GM18861 (cell line): Measurements from ENCODE around the gene APBA2.

Experiments
- ATAC-seq: cut with Tn5 transposase; IDR thresholded peaks from one replicate; pipeline ENCODE4 v1.9.1; 2021; ENCODE audit not compliant: unreplicated experiment

APBA2 gene

DNA sequence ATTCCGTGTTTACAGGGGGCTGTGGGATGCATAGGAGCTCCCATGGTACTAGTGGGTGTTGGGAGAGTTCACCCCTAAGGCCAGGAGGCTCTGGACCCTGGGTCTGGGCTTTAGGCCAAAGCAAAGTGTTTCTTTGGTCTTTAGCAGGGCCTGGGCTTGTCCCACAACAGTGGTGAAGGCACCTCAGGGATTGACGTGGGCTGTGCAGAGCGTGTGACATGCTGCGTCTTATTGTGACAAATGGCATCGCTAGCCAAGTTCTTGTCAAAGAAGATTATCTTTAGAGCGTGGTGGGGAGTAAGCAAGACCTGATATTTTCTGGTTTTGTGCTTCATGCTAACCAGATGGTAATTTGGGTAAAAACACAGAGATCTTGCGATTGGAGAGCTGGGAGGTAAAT is 170.1 kb downstream of the APBA2 start:
- no peak for ATAC-seq

GRCh38 chr15:29056839-29057450 is 171.2 kb downstream of the APBA2 start:
- no peak for ATAC-seq

DNA sequence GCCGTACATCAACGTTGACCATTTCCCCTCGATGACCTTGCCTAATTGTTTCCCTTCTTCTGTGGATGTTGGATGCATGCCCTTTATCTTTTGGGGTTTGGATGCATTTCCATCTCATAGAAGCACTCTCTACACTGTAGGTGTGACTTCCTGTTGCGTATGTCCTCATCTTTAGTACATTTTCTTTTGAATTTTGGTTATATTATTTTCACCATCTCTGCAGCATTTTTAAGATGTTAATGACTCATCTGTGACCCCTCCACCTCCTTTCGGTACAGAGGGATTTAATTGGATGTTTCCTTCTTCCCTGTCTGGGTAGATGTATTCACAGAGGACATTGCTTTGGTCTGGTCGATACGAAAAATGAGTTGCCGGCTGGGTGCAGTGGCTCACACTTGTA is 172.1 kb downstream of the APBA2 start:
- ATAC-seq = no peak

DNA sequence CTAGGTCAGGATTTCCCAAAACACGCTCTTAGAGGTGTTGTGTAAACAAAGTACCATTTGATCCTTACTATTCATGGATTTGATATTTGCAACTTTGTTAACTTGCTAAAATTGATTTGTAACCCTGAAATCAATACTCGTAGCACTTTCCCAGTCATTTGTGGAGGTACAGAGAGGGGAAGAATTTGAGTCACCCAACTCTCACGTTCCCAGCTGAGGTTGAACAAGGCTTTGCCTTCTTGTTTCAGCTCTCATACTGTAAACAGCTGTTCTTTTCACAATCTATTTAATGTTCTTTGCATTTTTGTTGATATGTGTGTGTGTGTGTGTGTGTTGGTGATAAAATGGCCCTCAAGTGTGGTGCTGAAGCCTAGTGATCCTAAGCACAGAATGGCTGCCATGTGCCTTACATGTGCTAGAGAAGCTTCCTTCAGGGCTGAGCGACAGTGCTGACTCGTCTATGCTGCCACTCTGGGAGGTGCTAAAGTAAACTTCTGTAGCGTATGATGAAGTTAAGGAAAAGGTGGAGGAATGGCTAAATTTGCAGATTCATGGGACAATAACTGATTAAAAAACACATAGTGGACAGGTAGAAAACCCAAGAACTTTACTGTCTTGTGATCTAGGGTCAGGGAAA is 173.2 kb downstream of the APBA2 start:
- no peak for ATAC-seq

- no peak for ATAC-seq
Measured at GRCh38 chr15:29059871-29060640, 174.3 kb downstream of the APBA2 start.

- ATAC-seq = no peak
Measured at GRCh38 chr15:29061746-29062145, 176.0 kb downstream of the APBA2 start.

GRCh38 chr15:29062179-29062591 is 176.4 kb downstream of the APBA2 start:
- ATAC-seq = no peak

DNA sequence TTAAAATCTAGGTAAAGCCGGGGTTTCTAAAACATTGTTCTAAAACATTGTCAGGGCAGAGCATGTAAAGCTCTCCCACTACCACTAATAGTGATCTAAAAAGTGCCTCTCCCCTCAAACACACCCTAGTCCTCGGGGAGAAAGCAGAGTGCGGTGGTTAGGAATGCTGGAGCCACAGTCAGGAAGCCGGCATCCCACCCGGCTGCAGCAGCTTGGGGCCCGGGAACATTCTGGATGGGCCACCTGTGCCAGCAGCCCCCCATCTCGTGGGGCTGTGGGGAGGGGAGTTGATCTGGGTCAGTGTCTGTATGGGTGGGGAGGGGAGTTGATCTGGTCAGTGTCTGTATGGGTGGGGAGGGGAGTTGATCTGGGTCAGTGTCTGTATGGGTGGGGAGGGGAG is 176.9 kb downstream of the APBA2 start:
- ATAC-seq = no peak

- no peak for ATAC-seq
Measured at GRCh38 chr15:29063646-29064045, 177.9 kb downstream of the APBA2 start.

- no peak for ATAC-seq
Measured at GRCh38 chr15:29064290-29064689, 178.5 kb downstream of the APBA2 start.

GRCh38 chr15:29064731-29065130 is 179.0 kb downstream of the APBA2 start:
- ATAC-seq = no peak

DNA sequence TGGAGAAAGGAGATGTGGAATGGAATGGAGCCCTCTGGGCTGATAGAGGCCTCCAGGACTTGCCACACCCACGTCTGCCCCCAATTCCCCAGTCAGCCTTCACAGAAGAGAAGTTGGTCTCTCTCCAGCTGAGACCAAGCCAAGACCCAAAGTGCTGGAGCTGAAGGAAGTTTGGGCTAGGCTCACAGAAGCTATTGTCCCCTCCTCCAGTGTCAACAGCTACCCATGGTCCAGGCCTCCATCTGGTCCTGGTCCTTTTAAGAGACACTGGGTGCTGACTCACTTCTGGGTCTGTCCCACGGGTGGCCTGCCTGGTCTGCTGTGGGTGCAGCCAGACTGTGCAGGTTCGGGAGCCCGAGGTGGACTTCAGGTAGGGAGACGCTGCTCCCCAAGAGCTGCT is 179.8 kb downstream of the APBA2 start:
- ATAC-seq = no peak

GRCh38 chr15:29066310-29066709 is 180.5 kb downstream of the APBA2 start:
- ATAC-seq = no peak

GRCh38 chr15:29066838-29067237 is 181.1 kb downstream of the APBA2 start:
- no peak for ATAC-seq

DNA sequence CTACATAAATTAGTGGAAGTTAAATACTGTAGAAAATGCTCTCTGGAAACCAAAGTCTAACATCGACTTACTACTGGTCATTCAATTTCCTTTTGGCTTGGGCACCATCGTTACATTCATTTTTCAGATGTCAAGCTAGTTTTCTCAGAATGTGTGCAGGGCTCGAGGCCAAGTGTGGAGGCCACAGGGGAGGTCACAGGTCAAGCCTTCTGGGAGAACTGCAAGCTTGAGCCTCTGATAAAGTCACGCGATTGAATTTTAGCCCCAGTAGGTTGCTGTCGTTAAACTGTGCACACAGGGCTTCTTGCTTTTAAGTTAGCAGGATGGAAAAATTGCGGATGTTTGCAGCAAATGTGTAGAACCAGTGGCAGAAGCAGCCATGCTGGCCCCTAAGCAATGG is 182.2 kb downstream of the APBA2 start:
- ATAC-seq = no peak

DNA sequence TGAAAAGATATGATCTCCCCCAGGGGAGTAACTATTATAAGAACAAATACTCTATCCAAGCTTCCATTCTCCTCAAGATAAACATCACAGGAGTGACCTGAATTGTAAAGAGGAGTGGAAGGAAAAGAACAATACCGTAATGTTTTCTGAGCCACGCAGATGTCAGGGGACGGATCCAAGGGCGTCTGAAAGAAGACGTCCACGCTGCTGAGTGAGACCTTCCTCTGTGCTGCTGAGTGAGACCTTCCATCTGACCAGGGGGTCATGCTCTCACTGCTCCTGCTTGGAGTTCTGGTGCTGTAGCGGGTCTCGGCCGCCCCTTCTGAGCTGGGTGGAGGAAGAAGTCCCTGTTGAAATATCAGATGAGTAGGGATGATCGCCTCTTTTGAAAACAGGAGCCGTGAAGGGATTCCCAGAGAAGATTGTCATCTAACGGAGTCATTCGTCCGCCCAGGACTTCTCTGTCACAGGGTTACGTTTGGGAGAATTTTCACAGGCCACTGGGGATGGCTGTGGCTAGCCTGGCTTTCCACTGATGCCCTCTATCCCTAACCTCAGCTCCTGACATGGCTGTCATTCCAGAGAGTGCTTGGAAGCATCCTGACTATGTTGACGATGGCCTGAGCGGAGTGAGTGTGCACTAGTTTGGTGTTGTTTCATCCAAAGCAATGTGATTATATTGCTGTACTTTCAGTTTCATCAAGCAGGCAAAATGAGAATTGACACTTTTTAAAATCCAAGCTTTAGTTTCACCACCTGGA is 184.9 kb downstream of the APBA2 start:
- no peak for ATAC-seq

GRCh38 chr15:29071232-29071881 is 185.6 kb downstream of the APBA2 start:
- ATAC-seq = no peak

DNA sequence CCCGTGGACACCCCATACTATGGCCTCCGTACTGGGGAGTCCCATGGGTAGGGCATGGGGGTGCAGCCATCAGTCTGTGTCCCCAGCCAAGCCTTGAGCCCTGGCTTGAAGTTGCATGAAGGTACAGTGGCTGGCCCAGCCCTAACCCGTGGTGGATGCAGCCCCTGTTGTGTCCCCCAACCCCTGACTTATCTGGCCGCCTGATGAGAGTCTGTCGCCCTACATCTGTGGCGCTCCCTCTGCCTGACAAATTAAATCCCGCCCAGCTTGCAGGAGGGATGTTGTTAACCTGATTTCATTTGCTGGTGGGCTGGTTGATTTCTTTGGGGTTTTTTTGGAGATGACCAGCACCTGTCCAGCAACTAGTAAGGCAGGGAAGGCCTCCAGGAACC is 186.1 kb downstream of the APBA2 start:
- ATAC-seq = no peak

- ATAC-seq = no peak
Measured at GRCh38 chr15:29072444-29072843, 186.7 kb downstream of the APBA2 start.

DNA sequence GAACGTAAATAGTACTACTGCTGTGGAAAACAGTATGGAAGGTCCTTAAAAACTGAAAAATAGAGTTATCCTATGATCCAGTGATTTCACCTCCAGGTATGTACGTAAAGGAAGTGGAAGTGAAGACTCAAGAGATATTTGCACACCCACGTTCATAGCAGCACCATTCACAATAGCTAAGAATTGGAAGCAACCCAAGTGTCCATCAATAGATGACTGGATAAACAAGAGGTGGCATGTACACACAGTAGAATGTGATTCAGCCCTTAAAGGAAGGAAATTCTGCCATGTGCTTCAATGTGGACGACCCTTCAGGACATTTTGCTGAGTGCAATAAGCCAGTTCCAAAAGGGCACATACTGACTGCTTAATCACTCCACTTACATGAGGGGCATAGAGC is 188.3 kb downstream of the APBA2 start:
- no peak for ATAC-seq

DNA sequence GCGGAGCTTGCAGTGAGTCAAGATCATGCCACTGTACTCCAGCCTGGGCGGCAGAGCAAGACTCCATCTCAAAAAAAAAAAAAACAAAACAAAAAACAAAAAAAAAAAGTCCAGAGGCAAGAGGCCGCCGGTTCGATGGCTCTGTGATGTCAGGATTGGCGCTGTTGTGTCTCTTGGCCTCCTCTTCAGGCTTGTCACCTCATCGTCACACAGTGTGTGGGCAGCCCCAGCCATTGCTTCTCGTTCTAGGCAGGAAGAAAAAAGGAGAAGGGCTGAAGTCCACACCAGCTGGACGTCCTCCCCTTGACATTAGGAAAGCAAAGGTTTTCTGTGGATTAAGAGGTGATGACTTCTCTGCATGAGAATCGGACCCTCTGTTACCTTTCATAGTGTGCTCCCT is 192.8 kb downstream of the APBA2 start:
- no peak for ATAC-seq
